C4-2B (cell line): ENCODE measurements around the gene SHISAL1.

ENCODE experiments used
- ZFX ChIP-seq: fragments of 450-650 bp; IDR thresholded peaks from 2 replicates; pipeline ENCODE4 v1.6.1; 2017
- TF ChIP-seq, protein P1 (sequence below): fragments of 450-650 bp; conservative IDR thresholded peaks from 2 replicates; pipeline ENCODE4 v1.5.1; 2017; ENCODE audit warnings: mild to moderate bottlenecking

DNA sequence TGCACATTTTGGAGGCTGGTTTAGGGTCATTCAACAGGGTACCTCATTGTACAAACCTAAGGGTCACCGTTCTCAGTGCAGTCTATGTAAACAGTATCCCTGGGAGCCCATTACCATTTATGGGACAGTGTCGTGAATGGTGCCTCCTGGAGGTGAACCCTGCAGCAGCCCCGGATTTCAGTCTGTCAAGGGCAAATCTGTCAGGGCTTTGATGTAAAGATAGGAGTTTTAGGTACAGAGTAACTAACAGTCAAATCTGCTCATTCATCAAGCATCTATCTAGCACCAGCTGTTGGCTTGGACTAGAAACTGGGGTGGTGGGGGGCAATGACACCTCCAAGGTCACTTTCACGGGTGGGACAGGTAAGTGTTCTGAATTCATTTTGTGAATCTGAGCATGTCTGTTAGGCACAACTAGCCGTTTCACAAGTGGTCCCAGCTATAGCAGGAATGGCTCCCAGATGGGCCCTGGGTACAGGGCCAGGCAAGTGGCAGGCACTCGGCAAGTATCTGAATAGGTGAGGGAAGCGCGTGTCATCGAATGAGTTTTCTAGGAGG is 68.4 kb downstream of the SHISAL1 start:
- TF ChIP-seq, protein P1, sequence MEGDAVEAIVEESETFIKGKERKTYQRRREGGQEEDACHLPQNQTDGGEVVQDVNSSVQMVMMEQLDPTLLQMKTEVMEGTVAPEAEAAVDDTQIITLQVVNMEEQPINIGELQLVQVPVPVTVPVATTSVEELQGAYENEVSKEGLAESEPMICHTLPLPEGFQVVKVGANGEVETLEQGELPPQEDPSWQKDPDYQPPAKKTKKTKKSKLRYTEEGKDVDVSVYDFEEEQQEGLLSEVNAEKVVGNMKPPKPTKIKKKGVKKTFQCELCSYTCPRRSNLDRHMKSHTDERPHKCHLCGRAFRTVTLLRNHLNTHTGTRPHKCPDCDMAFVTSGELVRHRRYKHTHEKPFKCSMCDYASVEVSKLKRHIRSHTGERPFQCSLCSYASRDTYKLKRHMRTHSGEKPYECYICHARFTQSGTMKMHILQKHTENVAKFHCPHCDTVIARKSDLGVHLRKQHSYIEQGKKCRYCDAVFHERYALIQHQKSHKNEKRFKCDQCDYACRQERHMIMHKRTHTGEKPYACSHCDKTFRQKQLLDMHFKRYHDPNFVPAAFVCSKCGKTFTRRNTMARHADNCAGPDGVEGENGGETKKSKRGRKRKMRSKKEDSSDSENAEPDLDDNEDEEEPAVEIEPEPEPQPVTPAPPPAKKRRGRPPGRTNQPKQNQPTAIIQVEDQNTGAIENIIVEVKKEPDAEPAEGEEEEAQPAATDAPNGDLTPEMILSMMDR, result no peak
- TF ChIP-seq ZFX, result no peak
